Measurements from ENCODE around the gene DCAF7. TPM values are rescaled to one million over a fixed set of nuclear protein-coding genes. Genes with fewer than 3 reads are reported as not detected.

DCAF7 gene
- total and polyA plus RNA-seq, 4 donors: 13.2 to 24.0 (median 15.0) TPM

DNA sequence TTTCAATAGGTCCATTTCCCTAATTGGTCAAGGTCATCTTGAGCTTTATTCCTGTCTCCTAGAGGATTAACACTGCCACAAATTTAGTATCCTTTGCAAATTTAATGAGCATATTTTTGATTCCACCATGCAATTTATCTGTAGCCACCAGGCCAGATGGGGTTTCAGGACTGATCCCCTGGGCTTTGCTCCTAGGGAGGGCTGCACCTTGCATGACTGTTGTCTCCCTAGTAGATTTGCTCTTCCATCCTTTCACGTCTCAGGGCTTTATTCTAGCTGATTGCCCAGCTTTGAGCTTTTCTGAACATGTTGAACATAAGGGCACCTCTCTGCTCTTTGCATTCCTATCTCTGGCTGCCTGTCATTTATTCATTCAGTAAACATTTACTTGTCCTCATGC is 34.9 kb upstream of the DCAF7 start:
- no peak overlapping the region for H3K27ac ChIP-seq (ENCODE audit: low read depth in 1 of 2, low read length in 2 of 2)
- 74% methylated on average over 1 of the region's 1 CpG for WGBS
- no peaks in the 10 kb centered on the region for H3K27me3 ChIP-seq (ENCODE audit: control insufficient read depth in 4 of 4, insufficient read depth in 4 of 4, low read length in 3 of 4)
- no peak overlapping the region for H3K4me3 ChIP-seq (ENCODE audit: low read depth in 1 of 3, low read length in 3 of 3)
- no peak overlapping the region for H3K9ac ChIP-seq (ENCODE audit: low read depth in 1 of 2, low read length in 2 of 2)
- DNase-seq (ENCODE audit: low spot score): no peak
- TF ChIP-seq SP1 (IDR thresholded peaks at IDR 0.05) (no peak), GABPA (IDR thresholded peaks at IDR 0.05 in 1 of 2, conservative IDR thresholded peaks at IDR 0.05 in 1 of 2) (no peak), EGR1 (IDR thresholded peaks at IDR 0.05; ENCODE audit: low read depth in 2 of 2) (no peak), HNF4G (IDR thresholded peaks at IDR 0.05) (no peak), FOXA2 (IDR thresholded peaks at IDR 0.05) (no peak), REST (IDR thresholded peaks at IDR 0.05) (no peak), YY1 (IDR thresholded peaks at IDR 0.05) (no peak), JUND (IDR thresholded peaks at IDR 0.05) (no peak), RAD21 (IDR thresholded peaks at IDR 0.05) (no peak), RXRA (IDR thresholded peaks at IDR 0.05) (no peak), TAF1 (conservative IDR thresholded peaks at IDR 0.05) (no peak), FOXA1 (IDR thresholded peaks at IDR 0.05) (no peak), HNF4A (conservative IDR thresholded peaks at IDR 0.05) (no peak), ZBTB33 (IDR thresholded peaks at IDR 0.05) (no peak), CTCF (IDR thresholded peaks at IDR 0.05; ENCODE audit: low read depth, low read length, missing input control) (no peak)
- TF ChIP-seq, protein P1, sequence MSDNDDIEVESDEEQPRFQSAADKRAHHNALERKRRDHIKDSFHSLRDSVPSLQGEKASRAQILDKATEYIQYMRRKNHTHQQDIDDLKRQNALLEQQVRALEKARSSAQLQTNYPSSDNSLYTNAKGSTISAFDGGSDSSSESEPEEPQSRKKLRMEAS (IDR thresholded peaks at IDR 0.05): no peak
- peaks cover 5 to 25% (median 14%) of the 10 kb centered on the region in 4 donors for H3K4me1 ChIP-seq (ENCODE audit: control insufficient read depth in 4 of 4, insufficient read depth in 4 of 4, low read length in 3 of 4)
- no peaks in the 10 kb centered on the region for H3K36me3 ChIP-seq (ENCODE audit: control insufficient read depth in 4 of 4, insufficient read depth in 3 of 4, low read depth in 1 of 4, low read length in 3 of 4)
- no peaks in the 10 kb centered on the region for H3K9me3 ChIP-seq (ENCODE audit: control insufficient read depth in 4 of 4, low read length in 3 of 4)
